SJCRH30 (cell line): ENCODE data around the gene TTLL12. TPM values are rescaled to one million over a fixed set of nuclear protein-coding genes. Genes with fewer than 3 reads are reported as not detected.

Experiments used
- DNase-seq, 2 experiments: peaks; one replicate each; pipeline ENCODE4 v3.0.0-alpha.2; 2015 to 2020
- H3K27ac ChIP-seq: fragments of 250-450 bp; sonication (Bioruptor Pico); 2 replicates; pipeline ENCODE4 v1.5.1; 2020; ENCODE audit warnings: mild to moderate bottlenecking, moderate library complexity
- H3K27me3 ChIP-seq: fragments of 250-450 bp; sonication (Bioruptor Pico); 2 replicates; pipeline ENCODE4 v1.5.1; 2020; ENCODE audit warnings: mild to moderate bottlenecking, moderate library complexity
- H3K36me3 ChIP-seq: fragments of 250-450 bp; sonication (Bioruptor Pico); 2 replicates; pipeline ENCODE4 v1.5.1; 2020; ENCODE audit warnings: mild to moderate bottlenecking, moderate library complexity
- H3K4me1 ChIP-seq: fragments of 250-450 bp; sonication (Bioruptor Pico); 2 replicates; pipeline ENCODE4 v1.5.1; 2020; ENCODE audit warnings: mild to moderate bottlenecking, moderate library complexity
- H3K4me3 ChIP-seq: fragments of 250-450 bp; sonication (Bioruptor Pico); 2 replicates; pipeline ENCODE4 v1.5.1; 2020; ENCODE audit warnings: mild to moderate bottlenecking, moderate library complexity
- H3K9me3 ChIP-seq: fragments of 250-450 bp; sonication (Bioruptor Pico); replicated peaks from 2 replicates; pipeline ENCODE4 v1.5.1; 2020; ENCODE audit warnings: mild to moderate bottlenecking, moderate library complexity
- total RNA-seq: library from RNA; depleted of rRNA; stranded (reverse); fragments of >200 nt; shearing (Covaris generic); gene quantifications from 2 replicates; pipeline ENCODE4 v1.2.3, GENCODE V29; 2014

Gene TTLL12
- total RNA-seq, 1 experiment from 2014 or later, result 70.3 TPM

- no peaks in the 10 kb centered on the region for H3K4me1 ChIP-seq
- H3K36me3 ChIP-seq, result peaks cover 3% of the 10 kb centered on the region; the same call in 1 of the 2 replicates
- H3K4me3 ChIP-seq, result no peak overlapping the region
- peaks cover 13% of the 10 kb centered on the region; the same call in 1 of the 2 replicates for H3K27me3 ChIP-seq
- H3K27ac ChIP-seq, result no peak overlapping the region
- no peaks in the 10 kb centered on the region for H3K9me3 ChIP-seq
- no peak for DNase-seq
Measured at GRCh38 chr22:43163241-43163795, 23.6 kb downstream of the TTLL12 start.

GRCh38 chr22:43162412-43163150 is 24.4 kb downstream of the TTLL12 start:
- H3K9me3 ChIP-seq, result no peaks in the 10 kb centered on the region
- no peak for DNase-seq

GRCh38 chr22:43160497-43161126 is 26.3 kb downstream of the TTLL12 start:
- Histone ChIP-seq H3K4me1 (peaks cover 9% of the 10 kb centered on the region), H3K36me3 (no peaks in the 10 kb centered on the region), H3K27ac (no peak overlapping the region), H3K27me3 (peaks cover 13% of the 10 kb centered on the region; the same call in 1 of the 2 replicates), H3K9me3 (no peaks in the 10 kb centered on the region), H3K4me3 (no peak overlapping the region)
- no peak for DNase-seq

More at GRCh38 chr22:43162412-43163150, 24.4 kb downstream of the TTLL12 start:
- Histone ChIP-seq H3K27ac (no peak overlapping the region), H3K4me3 (no peak overlapping the region), H3K27me3 (peaks cover 13% of the 10 kb centered on the region; the same call in 1 of the 2 replicates), H3K36me3 (no peaks in the 10 kb centered on the region), H3K4me1 (no peaks in the 10 kb centered on the region)

- Histone ChIP-seq H3K36me3 (no peaks in the 10 kb centered on the region), H3K4me3 (no peak overlapping the region), H3K27me3 (peaks cover 13% of the 10 kb centered on the region; the same call in 1 of the 2 replicates), H3K9me3 (no peaks in the 10 kb centered on the region), H3K27ac (no peak overlapping the region), H3K4me1 (peaks cover 13% of the 10 kb centered on the region)
- peak; percentile 66 to 71 for DNase-seq
Measured at GRCh38 chr22:43159484-43160178, 27.3 kb downstream of the TTLL12 start.

- H3K27me3 ChIP-seq, result peaks cover 8% of the 10 kb centered on the region; the same call in 1 of the 2 replicates
- no peaks in the 10 kb centered on the region for H3K36me3 ChIP-seq
- H3K4me1 ChIP-seq, result peaks cover 13% of the 10 kb centered on the region
- no peak overlapping the region for H3K27ac ChIP-seq
- H3K4me3 ChIP-seq, result no peak overlapping the region
- DNase-seq, result no peak
- H3K9me3 ChIP-seq, result no peaks in the 10 kb centered on the region
Measured at GRCh38 chr22:43158778-43159483, 28.0 kb downstream of the TTLL12 start.

- Histone ChIP-seq H3K9me3 (no peaks in the 10 kb centered on the region), H3K4me3 (no peak overlapping the region), H3K4me1 (peaks cover 13% of the 10 kb centered on the region), H3K27ac (no peak overlapping the region), H3K27me3 (no peaks in the 10 kb centered on the region), H3K36me3 (no peaks in the 10 kb centered on the region)
- DNase-seq, result no peak
Measured at GRCh38 chr22:43157874-43158546, 28.9 kb downstream of the TTLL12 start.

GRCh38 chr22:43156413-43156812 is 30.5 kb downstream of the TTLL12 start:
- H3K36me3 ChIP-seq, result no peaks in the 10 kb centered on the region
- H3K9me3 ChIP-seq, result no peaks in the 10 kb centered on the region
- H3K27ac ChIP-seq, result no peak overlapping the region
- no peak overlapping the region for H3K4me3 ChIP-seq
- no peaks in the 10 kb centered on the region for H3K27me3 ChIP-seq
- DNase-seq, result no peak
- peaks cover 20% of the 10 kb centered on the region for H3K4me1 ChIP-seq

- no peaks in the 10 kb centered on the region for H3K36me3 ChIP-seq
- H3K4me3 ChIP-seq, result no peak overlapping the region
- H3K27me3 ChIP-seq, result no peaks in the 10 kb centered on the region; the same call in 1 of the 2 replicates
- DNase-seq, result peak; percentile 76 to 81
- peaks cover 20% of the 10 kb centered on the region for H3K4me1 ChIP-seq
- no peak overlapping the region for H3K27ac ChIP-seq
- H3K9me3 ChIP-seq, result no peaks in the 10 kb centered on the region
Measured at GRCh38 chr22:43155789-43156188, 31.1 kb downstream of the TTLL12 start.

GRCh38 chr22:43154887-43155536 is 31.9 kb downstream of the TTLL12 start:
- no peaks in the 10 kb centered on the region; the same call in 1 of the 2 replicates for H3K27me3 ChIP-seq
- DNase-seq, result no peak
- no peaks in the 10 kb centered on the region for H3K9me3 ChIP-seq
- peaks cover 20% of the 10 kb centered on the region for H3K4me1 ChIP-seq
- H3K4me3 ChIP-seq, result no peak overlapping the region
- H3K36me3 ChIP-seq, result no peaks in the 10 kb centered on the region
- H3K27ac ChIP-seq, result no peak overlapping the region

GRCh38 chr22:43153899-43154298 is 33.0 kb downstream of the TTLL12 start:
- H3K4me3 ChIP-seq, result no peak overlapping the region
- peaks cover 20% of the 10 kb centered on the region for H3K4me1 ChIP-seq
- H3K27me3 ChIP-seq, result no peaks in the 10 kb centered on the region; the same call in 1 of the 2 replicates
- no peaks in the 10 kb centered on the region for H3K36me3 ChIP-seq
- no peak overlapping the region for H3K27ac ChIP-seq
- H3K9me3 ChIP-seq, result no peaks in the 10 kb centered on the region
- no peak for DNase-seq

GRCh38 chr22:43152357-43153071 is 34.4 kb downstream of the TTLL12 start:
- Histone ChIP-seq H3K27ac (no peak overlapping the region), H3K36me3 (no peaks in the 10 kb centered on the region), H3K9me3 (no peaks in the 10 kb centered on the region), H3K4me3 (peak overlapping the region; percentile 35), H3K27me3 (peaks cover 4% of the 10 kb centered on the region; the same call in 1 of the 2 replicates), H3K4me1 (peaks cover 20% of the 10 kb centered on the region)
- DNase-seq, result peak; percentile 42 to 53

GRCh38 chr22:43152003-43152356 is 35.0 kb downstream of the TTLL12 start:
- peaks cover 4% of the 10 kb centered on the region; the same call in 1 of the 2 replicates for H3K27me3 ChIP-seq
- H3K9me3 ChIP-seq, result no peaks in the 10 kb centered on the region
- no peaks in the 10 kb centered on the region for H3K36me3 ChIP-seq
- peak overlapping the region; percentile 35; the same call in 1 of the 2 replicates for H3K4me3 ChIP-seq
- H3K4me1 ChIP-seq, result peaks cover 20% of the 10 kb centered on the region
- no peak for DNase-seq
- H3K27ac ChIP-seq, result no peak overlapping the region
